Mesendoderm (in vitro differentiated cells): ENCODE data around the gene PRORP.
A peak's percentile ranks its signal among the peaks of the same experiment; 100 is the strongest.
"Not testable (repeated sequence)": the region's sequence is repeated elsewhere in the genome, so short reads cannot be mapped to it uniquely, and the experiment has no call there.

ENCODE experiments used
- DNase-seq: peaks from one replicate; pipeline ENCODE4 v3.0.0; 2013
- H2AK5ac ChIP-seq: 2 replicates; pipeline ENCODE4 v1.6.1; 2013; ENCODE audit warnings: low read length, inconsistent platforms
- H2BK120ac ChIP-seq: 2 replicates; pipeline ENCODE4 v1.6.1; 2013; ENCODE audit warnings: low read depth, mild to moderate bottlenecking, low read length, moderate library complexity, mixed read lengths
- H2BK15ac ChIP-seq: replicated peaks from 2 replicates; pipeline ENCODE4 v1.6.1; 2013; ENCODE audit warnings: low read depth, mild to moderate bottlenecking, moderate library complexity
- H2BK5ac ChIP-seq: 2 replicates; pipeline ENCODE4 v1.6.1; 2013; ENCODE audit warnings: low read length, inconsistent platforms
- H3K18ac ChIP-seq: 2 replicates; pipeline ENCODE4 v1.6.1; 2013; ENCODE audit warnings: mild to moderate bottlenecking, low read length, mixed read lengths
- H3K23ac ChIP-seq: one replicate; pipeline ENCODE4 v1.6.1; 2013; ENCODE audit warnings: low read length
- H3K27ac ChIP-seq: 2 replicates; pipeline ENCODE4 v1.5.1; 2013; ENCODE audit warnings: low read depth, mild to moderate bottlenecking, inconsistent platforms, low read length, moderate library complexity
- H3K27me3 ChIP-seq: 2 replicates; pipeline ENCODE4 v1.6.1; 2013; ENCODE audit warnings: low read length, control low read depth, mild to moderate bottlenecking, inconsistent platforms; ENCODE audit not compliant: insufficient read depth, poor library complexity
- H3K36me3 ChIP-seq: 2 replicates; pipeline ENCODE4 v1.6.1; 2013; ENCODE audit warnings: low read length, inconsistent platforms; ENCODE audit not compliant: control insufficient read depth, insufficient read depth
- H3K4ac ChIP-seq: one replicate; pipeline ENCODE4 v1.6.1; 2013; ENCODE audit warnings: low read depth, mild to moderate bottlenecking, low read length, moderate library complexity
- H3K4me1 ChIP-seq: 2 replicates; pipeline ENCODE4 v1.6.1; 2013; ENCODE audit warnings: low read depth, low read length, inconsistent platforms; ENCODE audit not compliant: control insufficient read depth
- H3K4me2 ChIP-seq: 2 replicates; pipeline ENCODE4 v1.6.1; 2013; ENCODE audit warnings: low read length
- H3K4me3 ChIP-seq: 2 replicates; pipeline ENCODE4 v1.5.1; 2013; ENCODE audit warnings: mild to moderate bottlenecking, low read length
- H3K56ac ChIP-seq: one replicate; pipeline ENCODE4 v1.6.1; 2013; ENCODE audit warnings: low read length
- H3K79me1 ChIP-seq: 2 replicates; pipeline ENCODE4 v1.6.1; 2013; ENCODE audit warnings: low read length, inconsistent platforms
- H3K79me2 ChIP-seq: 2 replicates; pipeline ENCODE4 v1.6.1; 2013; ENCODE audit warnings: mild to moderate bottlenecking, low read length; ENCODE audit not compliant: control insufficient read depth, insufficient read depth
- H3K9ac ChIP-seq: 2 replicates; pipeline ENCODE4 v1.6.1; 2013; ENCODE audit warnings: low read length, inconsistent platforms
- H4K5ac ChIP-seq: one replicate; pipeline ENCODE4 v1.6.1; 2013; ENCODE audit warnings: low read length
- H4K8ac ChIP-seq: one replicate; pipeline ENCODE4 v1.6.1; 2013; ENCODE audit warnings: low read depth, mild to moderate bottlenecking, control low read depth, low read length, moderate library complexity
- WGBS: extraction: QIAGEN DNeasy Blood & Tissue Kit; methylation state at CpG from one replicate; pipeline ENCODE4 v1.1.7; 2013; ENCODE audit warnings: low lambda C conversion rate, missing lambda C conversion rate; ENCODE audit not compliant: insufficient coverage; ENCODE audit errors: extremely low coverage; 5-methylcytosine and 5-hydroxymethylcytosine counted together

PRORP gene

GRCh38 chr14:35152531-35152930, 30.2 kb downstream of the PRORP start:
- not testable (repeated sequence) for H3K4me3 ChIP-seq, H3K56ac ChIP-seq, H2BK120ac ChIP-seq, H2AK5ac ChIP-seq, H4K8ac ChIP-seq, H4K5ac ChIP-seq, H3K27me3 ChIP-seq, H3K23ac ChIP-seq, H3K36me3 ChIP-seq, H3K18ac ChIP-seq, H3K4me2 ChIP-seq, H3K27ac ChIP-seq, H2BK15ac ChIP-seq, H2BK5ac ChIP-seq, H3K4me1 ChIP-seq, H3K9ac ChIP-seq, H3K79me2 ChIP-seq, DNase-seq, H3K4ac ChIP-seq, H3K79me1 ChIP-seq
- WGBS: no CpG with 5 or more reads among the region's 35 CpGs

GRCh38 chr14:35154016-35154415, 31.7 kb downstream of the PRORP start:
- Histone ChIP-seq H3K79me1 (no peaks in the 10 kb centered on the region), H3K4me3 (no peak overlapping the region), H3K4me1 (peaks cover 3% of the 10 kb centered on the region), H4K8ac (no peak overlapping the region), H2BK15ac (no peak overlapping the region), H3K18ac (no peak overlapping the region), H3K4ac (no peak overlapping the region), H3K27me3 (no peaks in the 10 kb centered on the region), H3K23ac (no peak overlapping the region), H4K5ac (no peak overlapping the region), H3K27ac (no peak overlapping the region), H2BK120ac (no peak overlapping the region), H2AK5ac (no peak overlapping the region), H3K36me3 (no peaks in the 10 kb centered on the region), H3K79me2 (no peaks in the 10 kb centered on the region), H3K56ac (no peak overlapping the region), H3K9ac (no peak overlapping the region), H3K4me2 (no peak overlapping the region), H2BK5ac (no peak overlapping the region)
- DNase-seq: no peak
- no CpG with 5 or more reads among the region's 2 CpGs for WGBS

GRCh38 chr14:35155962-35156361, 33.6 kb downstream of the PRORP start:
- no peak overlapping the region for H4K5ac ChIP-seq
- no peak for DNase-seq
- H3K4me2 ChIP-seq: no peak overlapping the region
- no peak overlapping the region for H3K4me3 ChIP-seq
- H3K27ac ChIP-seq: no peak overlapping the region
- no peak overlapping the region for H3K56ac ChIP-seq
- peaks cover 3% of the 10 kb centered on the region for H3K4me1 ChIP-seq
- H2BK120ac ChIP-seq: no peak overlapping the region
- H2BK15ac ChIP-seq: no peak overlapping the region
- no peak overlapping the region for H3K4ac ChIP-seq
- H3K23ac ChIP-seq: no peak overlapping the region
- no peak overlapping the region for H3K9ac ChIP-seq
- H3K18ac ChIP-seq: peak overlapping the region; percentile 39
- H2AK5ac ChIP-seq: no peak overlapping the region
- no peaks in the 10 kb centered on the region for H3K27me3 ChIP-seq
- no peaks in the 10 kb centered on the region for H3K36me3 ChIP-seq
- no peak overlapping the region for H4K8ac ChIP-seq
- H2BK5ac ChIP-seq: no peak overlapping the region
- H3K79me2 ChIP-seq: no peaks in the 10 kb centered on the region
- no CpG with 5 or more reads among the region's 1 CpG for WGBS
- H3K79me1 ChIP-seq: no peaks in the 10 kb centered on the region

- no peak overlapping the region for H3K9ac ChIP-seq
- no peak overlapping the region for H2BK120ac ChIP-seq
- DNase-seq: peak; percentile 5
- H3K36me3 ChIP-seq: no peaks in the 10 kb centered on the region
- no peak overlapping the region for H4K5ac ChIP-seq
- H3K18ac ChIP-seq: no peak overlapping the region
- H3K27ac ChIP-seq: no peak overlapping the region
- H3K27me3 ChIP-seq: no peaks in the 10 kb centered on the region
- no peaks in the 10 kb centered on the region for H3K79me2 ChIP-seq
- no peak overlapping the region for H3K4ac ChIP-seq
- no peak overlapping the region for H4K8ac ChIP-seq
- no peak overlapping the region for H3K4me2 ChIP-seq
- no peaks in the 10 kb centered on the region for H3K79me1 ChIP-seq
- H3K56ac ChIP-seq: no peak overlapping the region
- H2AK5ac ChIP-seq: no peak overlapping the region
- no peak overlapping the region for H3K23ac ChIP-seq
- whole genome bisulfite sequencing: no CpG with 5 or more reads among the region's 2 CpGs
- H3K4me3 ChIP-seq: no peak overlapping the region
- no peak overlapping the region for H2BK5ac ChIP-seq
- H3K4me1 ChIP-seq: peaks cover 3% of the 10 kb centered on the region
- H2BK15ac ChIP-seq: no peak overlapping the region
Observed at GRCh38 chr14:35158491-35158890, 36.1 kb downstream of the PRORP start.

GRCh38 chr14:35158951-35159653, 36.8 kb downstream of the PRORP start:
- no peak overlapping the region for H3K4me2 ChIP-seq
- H3K27ac ChIP-seq: no peak overlapping the region
- no peak overlapping the region for H2BK5ac ChIP-seq
- H2BK15ac ChIP-seq: no peak overlapping the region
- peak; percentile 71 for DNase-seq
- 100% methylated on average over 1 of the region's 8 CpGs for WGBS
- no peaks in the 10 kb centered on the region for H3K79me1 ChIP-seq
- H3K23ac ChIP-seq: no peak overlapping the region
- H3K79me2 ChIP-seq: no peaks in the 10 kb centered on the region
- no peak overlapping the region for H3K9ac ChIP-seq
- H3K18ac ChIP-seq: no peak overlapping the region
- no peak overlapping the region for H4K8ac ChIP-seq
- no peak overlapping the region for H3K56ac ChIP-seq
- no peaks in the 10 kb centered on the region for H3K36me3 ChIP-seq
- no peak overlapping the region for H2BK120ac ChIP-seq
- no peak overlapping the region for H3K4ac ChIP-seq
- H4K5ac ChIP-seq: no peak overlapping the region
- H3K4me1 ChIP-seq: peaks cover 3% of the 10 kb centered on the region
- no peak overlapping the region for H3K4me3 ChIP-seq
- H3K27me3 ChIP-seq: no peaks in the 10 kb centered on the region
- H2AK5ac ChIP-seq: no peak overlapping the region
